Pancreas (tissue), 10 donors: ENCODE measurements around the gene EXO5. TPM values are rescaled to one million over a fixed set of nuclear protein-coding genes. Genes with fewer than 3 reads are reported as not detected.

Experiments
- ATAC-seq, 4 donors: fragments of 200-7000 bp; cut with Tn5 transposase; one replicate each; pipeline versions ENCODE4 v1.8.0 to v1.9.1; 2020; ENCODE audit warnings: mild to moderate bottlenecking in 4 of 4, moderate library complexity in 4 of 4
- DNase-seq, 6 donors: peaks; one replicate each; pipeline ENCODE4 v3.0.0-alpha.2; 2020
- FAIRE-seq: peaks from 2 replicates; lab custom pipeline; 2012; peaks lifted over from hg19 to GRCh38; lab: Jason Lieb, UNC
- H3K27ac ChIP-seq, 4 donors: fragments of 200-600 bp; sonication (generic); 1 replicate in 3 of 4; 2 replicates in 1 of 4; pipeline versions ENCODE4 v1.5.0 to v1.8.0; 2020
- H3K27me3 ChIP-seq, 4 donors: fragments of 200-600 bp; one replicate each; pipeline ENCODE4 v1.8.0; 2021
- H3K36me3 ChIP-seq, 3 donors: fragments of 200-600 bp; sonication (generic) in 1 of 3; one replicate each; pipeline versions ENCODE4 v1.5.0 to v1.8.0; 2020 to 2021
- H3K4me1 ChIP-seq, 3 donors: fragments of 200-600 bp; one replicate each; pipeline ENCODE4 v1.8.0; 2021
- H3K4me3 ChIP-seq, 4 donors: fragments of 200-600 bp; sonication (generic) in 2 of 4; one replicate each; pipeline versions ENCODE4 v1.5.0 to v1.8.0; 2020 to 2021
- H3K9me3 ChIP-seq, 4 donors: fragments of 200-600 bp; one replicate each; pipeline ENCODE4 v1.8.0; 2021
- CTCF ChIP-seq, 4 donors: fragments of 200-600 bp; sonication (generic) in 3 of 4; IDR thresholded peaks; one replicate each; pipeline versions ENCODE4 v1.5.0 to v1.8.0; 2021; ENCODE audit warnings: antibody characterized with exemption in 4 of 4
- WGBS, 2 donors: extraction: QIAGEN DNeasy Blood & Tissue Kit; methylation state at CpG; one replicate each; pipeline ENCODE4 v1.1.7; 2013; 5-methylcytosine and 5-hydroxymethylcytosine counted together
- intact Hi-C, 3 donors: fragments of 100-400 bp; cut with DNase I; formaldehyde crosslinking; loops; one replicate each; pipeline versions ENCODE4 v1.11.1 to v1.14.2; 2022
- polyA plus RNA-seq, 2 donors: library from polyadenylated mRNA; stranded (reverse); fragments of 200-250 nt; gene quantifications; one replicate each; pipeline ENCODE4 v1.2.3, GENCODE V29; 2013
- total RNA-seq, 6 donors: library from RNA; stranded (reverse); fragmentation: NEBNext Ultra II Directional in 4 of 6; extraction: Animal tissue kit (Norgen Biotek cat#: 25700) in 4 of 6; gene quantifications; one replicate each; pipeline versions ENCODE4 v1.2.1 to v1.2.4, GENCODE V29; 2021 to 2023
- donor health status: healthy with polysubstance abuse.
- donor health status: DM: no; HTN: no; CAD: no; lungs with moderate emphysema.
- donor health status: DM: no; HTN: no; CAD: no.
- donor health status: control.
- donor health status: control.
- donor health status: Bipolar disorder and iron deficiency.
- donor health status: DM: yes; HTN: yes; CAD: no.
- donor health status: DM: no; HTN: no; CAD: no.
- donor health status: DM: no; HTN: no; CAD: no.
- donor health status: DM: yes; HTN: yes; CAD: no.

The EXO5 gene
- total and polyA plus RNA-seq, 8 donors: 1.9 to 6.1 (median 3.2) TPM

- no peaks in the 10 kb centered on the region for H3K9me3 ChIP-seq
- no peaks in the 10 kb centered on the region for H3K36me3 ChIP-seq
- no peak for FAIRE-seq
- H3K27ac ChIP-seq: peak within 1 kb of the TSS; percentile 63 to 84 (median 74)
- DNase-seq: peak; percentile 68 to 94 (median 81)
- intact Hi-C loops: no loop called here
- peak within 1 kb of the TSS; percentile 45 to 69 (median 60) for H3K4me3 ChIP-seq
- peaks cover 4 to 20% (median 19%) of the 10 kb centered on the region in 3 donors for H3K4me1 ChIP-seq
- H3K27me3 ChIP-seq: no peaks in the 10 kb centered on the region
- ATAC-seq: peak; percentile 96 to 99 (median 97)
- 0% methylated on average over 35 of the region's 35 CpGs for WGBS, 2 donors
- TF ChIP-seq CTCF (IDR thresholded peaks at IDR 0.05): no peak
These were observed 23.0 kb downstream of the EXO5 start, which contains the start of gene ZNF684 for GRCh38 chr1:40531381-40532061. Gene ZNF684 (plus strand): TSS chr1:40531637. CDS start chr1:40533167, 1,530 bp downstream.

- no peaks in the 10 kb centered on the region for H3K9me3 ChIP-seq
- peaks cover 4 to 20% (median 19%) of the 10 kb centered on the region in 3 donors for H3K4me1 ChIP-seq
- ATAC-seq (no peak), FAIRE-seq (no peak), DNase-seq (no peak)
- H3K4me3 ChIP-seq: peak overlapping the region; percentile 45 to 69 (median 60)
- TF ChIP-seq CTCF (IDR thresholded peaks at IDR 0.05): no peak
- no peaks in the 10 kb centered on the region for H3K36me3 ChIP-seq
- intact Hi-C loops: no loop called here
- 1 to 3% methylated on average over 3 of the region's 3 CpGs for WGBS, 2 donors
- no peaks in the 10 kb centered on the region for H3K27me3 ChIP-seq
- peak overlapping the region; percentile 63 to 84 (median 74) for H3K27ac ChIP-seq
These were observed 23.5 kb downstream of the EXO5 start for GRCh38 chr1:40532062-40532389.

- Histone ChIP-seq H3K27me3 (no peaks in the 10 kb centered on the region), H3K27ac (peak overlapping the region in 2 of 4 donors; percentile 37 to 63), H3K4me1 (peaks cover 4 to 20% (median 19%) of the 10 kb centered on the region in 3 donors), H3K36me3 (no peaks in the 10 kb centered on the region), H3K9me3 (no peaks in the 10 kb centered on the region), H3K4me3 (peak overlapping the region in 1 of 4 donors; percentile 69)
- no peak for FAIRE-seq
- ATAC-seq: peak in 3 of 4 donors; percentile 47 to 60 (median 50)
- no peak for DNase-seq
- peak in 3 of 4 donors; percentile 31 to 40 (median 32) for TF ChIP-seq CTCF (IDR thresholded peaks at IDR 0.05)
- intact Hi-C loops: no loop called here
These were observed 24.4 kb downstream of the EXO5 start for GRCh38 chr1:40532844-40533424.

GRCh38 chr1:40534589-40534988, 26.0 kb downstream of the EXO5 start:
- H3K36me3 ChIP-seq: no peaks in the 10 kb centered on the region
- no peak overlapping the region for H3K4me3 ChIP-seq
- H3K4me1 ChIP-seq: peaks cover 4 to 20% (median 19%) of the 10 kb centered on the region in 3 donors
- ATAC-seq (no peak), FAIRE-seq (no peak), DNase-seq (no peak)
- TF ChIP-seq CTCF (IDR thresholded peaks at IDR 0.05): no peak
- intact Hi-C loops: no loop called here
- no peak overlapping the region for H3K27ac ChIP-seq
- no peaks in the 10 kb centered on the region for H3K27me3 ChIP-seq
- H3K9me3 ChIP-seq: no peaks in the 10 kb centered on the region

- 66 to 68% methylated on average over 2 of the region's 2 CpGs for WGBS, 2 donors
- no peak for TF ChIP-seq CTCF (IDR thresholded peaks at IDR 0.05)
- ATAC-seq (no peak), DNase-seq (no peak), FAIRE-seq (no peak)
- Histone ChIP-seq H3K27ac (no peak overlapping the region), H3K27me3 (no peaks in the 10 kb centered on the region), H3K9me3 (no peaks in the 10 kb centered on the region), H3K36me3 (no peaks in the 10 kb centered on the region), H3K4me1 (peaks cover 4 to 20% (median 19%) of the 10 kb centered on the region in 3 donors), H3K4me3 (no peak overlapping the region)
- intact Hi-C loops: no loop called here
These were observed 27.2 kb downstream of the EXO5 start for GRCh38 chr1:40535732-40536131.
